T1000 (cell line): ENCODE data around the gene ATP6V0E2.

ENCODE experiments used
- DNase-seq: peaks from one replicate; lab custom pipeline; 2025; ENCODE audit warnings: mixed read lengths; lab: John Stamatoyannopoulos, UW

ATP6V0E2 gene

DNA sequence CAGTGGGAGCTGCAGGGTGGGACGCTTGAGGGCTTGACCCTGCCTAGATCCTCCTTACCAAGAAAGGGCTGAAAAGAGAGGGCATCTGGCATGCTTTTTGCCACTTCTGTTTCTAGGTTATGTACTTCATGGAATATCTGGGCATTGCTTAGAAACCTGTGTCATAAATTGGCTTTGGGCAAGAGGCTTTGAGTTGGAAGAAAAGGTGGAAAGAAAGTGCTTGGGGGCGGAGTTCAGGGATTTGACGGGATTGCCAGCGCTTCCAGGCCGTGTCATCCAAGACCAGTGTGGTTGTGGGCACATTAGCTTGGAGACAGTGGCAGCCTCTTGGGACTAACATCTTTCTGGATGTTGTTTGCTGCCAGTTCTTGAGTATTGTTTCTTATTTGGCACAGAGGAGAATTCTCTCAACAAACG, 34.8 kb upstream of the ATP6V0E2 start:
- no peak for DNase-seq

DNA sequence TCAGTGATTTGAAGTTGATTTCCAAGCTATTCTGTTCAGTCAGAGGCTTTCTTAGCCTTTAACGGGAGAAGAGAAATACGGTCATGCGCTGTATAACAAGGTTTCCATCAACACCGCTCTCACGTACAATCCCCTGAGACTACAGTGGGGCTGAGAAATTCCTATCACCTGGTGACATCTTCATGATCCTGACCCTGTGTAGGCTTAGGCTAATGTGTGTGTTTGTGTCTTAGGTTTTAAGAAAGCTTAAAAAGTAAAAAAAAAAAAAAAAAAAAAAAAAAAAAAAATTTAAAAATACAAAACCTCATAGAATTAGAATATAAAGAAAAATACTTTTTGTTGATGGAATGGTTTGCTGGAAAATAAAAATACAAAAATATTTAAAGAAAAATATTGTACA, 33.8 kb upstream of the ATP6V0E2 start:
- DNase-seq: no peak

DNA sequence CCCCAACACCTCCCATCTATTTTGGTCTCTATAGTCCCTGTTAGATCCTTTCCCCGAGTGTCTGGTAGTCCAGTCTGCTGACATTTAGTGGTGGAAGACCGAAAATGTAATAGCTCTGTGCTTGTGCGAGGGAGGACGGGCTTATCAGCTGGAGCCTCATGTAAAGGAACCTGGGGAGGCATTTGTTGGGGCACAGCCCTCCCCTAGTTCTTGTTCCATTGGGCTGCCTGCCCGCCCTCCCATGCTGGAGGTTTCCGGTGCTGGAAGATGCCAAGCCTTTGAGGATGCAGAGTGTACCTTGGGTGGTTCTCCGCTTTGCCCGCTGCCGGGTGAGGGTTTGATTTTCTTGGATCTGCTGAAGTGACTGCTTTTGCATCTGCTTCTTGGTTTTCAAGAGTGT, 30.2 kb upstream of the ATP6V0E2 start:
- no peak for DNase-seq

DNA sequence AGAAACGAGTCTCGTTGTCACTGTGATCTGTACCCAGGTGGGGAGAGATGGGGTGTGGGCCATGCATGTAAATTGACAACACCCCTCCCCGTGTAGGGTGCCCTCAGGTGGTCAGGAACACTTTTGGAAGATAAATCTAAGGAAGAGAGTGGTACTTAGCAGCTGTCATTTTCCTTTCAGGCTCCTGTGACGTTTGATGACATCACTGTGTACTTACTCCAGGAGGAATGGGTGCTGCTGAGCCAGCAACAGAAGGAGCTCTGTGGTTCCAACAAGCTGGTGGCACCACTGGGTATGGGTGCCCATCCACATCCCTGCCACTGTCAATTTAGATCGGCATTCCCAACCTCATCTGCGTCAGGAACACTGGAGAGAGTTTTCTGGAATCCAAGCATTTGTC, 29.3 kb upstream of the ATP6V0E2 start:
- no peak for DNase-seq

DNA sequence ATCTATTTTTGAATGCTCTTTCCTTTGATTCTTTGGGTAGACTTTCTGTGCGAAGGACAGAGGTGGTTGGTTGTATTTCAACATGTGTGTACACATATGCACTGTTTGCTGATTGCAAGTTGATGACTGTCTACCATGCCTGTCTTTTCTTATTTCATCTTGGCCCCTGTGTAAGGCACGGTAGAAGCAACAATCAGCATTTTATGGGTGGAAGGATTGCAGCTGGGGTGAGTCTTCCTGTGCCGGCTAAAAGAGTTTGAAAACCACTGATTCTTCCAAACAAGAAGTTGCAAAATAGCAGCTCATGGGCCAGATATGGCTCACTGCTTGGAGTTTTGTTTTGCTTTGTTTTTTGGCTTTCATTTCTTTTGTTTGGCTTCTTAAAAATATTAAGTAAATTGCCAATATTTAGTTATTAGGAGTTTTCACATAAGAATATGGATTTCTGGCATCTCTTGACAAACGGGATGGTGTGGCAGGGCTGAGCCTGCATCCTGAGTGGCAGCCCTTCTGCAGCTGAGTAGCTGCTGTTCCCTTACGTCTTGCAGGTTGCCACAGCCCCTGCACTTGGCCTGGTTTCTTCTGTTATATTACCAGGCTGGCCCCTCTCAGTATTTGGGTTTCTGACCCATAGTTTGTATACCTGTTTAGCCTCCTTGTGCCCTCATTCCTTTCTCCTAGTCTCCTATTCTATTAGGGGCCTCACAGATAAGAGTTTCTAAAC, 28.4 kb upstream of the ATP6V0E2 start:
- no peak for DNase-seq

DNA sequence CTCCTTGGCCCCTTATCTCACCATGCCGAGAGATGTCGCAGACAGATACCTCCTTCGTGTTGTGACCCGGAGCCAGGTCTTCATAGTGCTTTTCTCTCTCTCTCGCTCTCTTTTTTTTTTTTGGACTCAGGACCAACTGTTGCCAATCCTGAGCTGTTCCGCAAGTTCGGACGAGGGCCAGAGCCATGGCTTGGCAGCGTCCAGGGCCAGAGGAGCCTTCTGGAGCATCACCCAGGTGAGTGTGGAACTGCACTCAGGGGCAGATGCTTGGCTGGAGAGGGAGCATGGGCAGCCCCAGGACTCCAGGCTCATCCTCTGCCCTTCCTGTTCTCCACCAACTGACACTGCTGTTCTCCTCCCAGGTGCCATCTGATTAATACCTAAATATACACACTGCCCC, 27.7 kb upstream of the ATP6V0E2 start:
- DNase-seq: no peak

DNA sequence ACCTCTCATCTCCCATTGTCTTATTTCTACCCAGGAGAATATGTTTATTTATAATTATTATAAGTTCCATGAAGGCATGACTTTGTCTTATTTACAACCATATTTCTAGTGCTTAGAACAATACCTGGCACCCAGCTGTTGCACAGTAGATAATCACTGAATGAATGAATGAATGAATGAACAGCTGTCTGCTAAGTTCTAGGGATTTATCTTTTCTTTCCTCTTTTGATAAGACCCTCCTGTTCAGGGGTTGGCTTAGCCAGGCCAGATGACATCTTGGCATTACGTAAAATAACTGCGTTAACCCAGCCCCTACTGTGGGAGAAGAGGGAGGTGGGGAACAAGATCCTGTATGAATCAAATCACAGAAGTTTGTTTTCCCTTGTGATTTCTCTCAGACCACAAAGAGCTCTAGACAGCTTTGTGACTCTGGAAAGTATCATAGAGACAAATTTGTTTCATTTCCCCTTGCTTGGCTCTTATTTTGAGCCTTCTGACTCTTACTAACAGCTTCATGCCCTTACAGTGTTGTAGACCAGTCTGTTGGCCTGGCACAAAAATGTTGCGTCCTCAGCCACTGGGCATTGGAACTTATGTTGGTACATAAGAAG, 27.2 kb upstream of the ATP6V0E2 start:
- DNase-seq: no peak

DNA sequence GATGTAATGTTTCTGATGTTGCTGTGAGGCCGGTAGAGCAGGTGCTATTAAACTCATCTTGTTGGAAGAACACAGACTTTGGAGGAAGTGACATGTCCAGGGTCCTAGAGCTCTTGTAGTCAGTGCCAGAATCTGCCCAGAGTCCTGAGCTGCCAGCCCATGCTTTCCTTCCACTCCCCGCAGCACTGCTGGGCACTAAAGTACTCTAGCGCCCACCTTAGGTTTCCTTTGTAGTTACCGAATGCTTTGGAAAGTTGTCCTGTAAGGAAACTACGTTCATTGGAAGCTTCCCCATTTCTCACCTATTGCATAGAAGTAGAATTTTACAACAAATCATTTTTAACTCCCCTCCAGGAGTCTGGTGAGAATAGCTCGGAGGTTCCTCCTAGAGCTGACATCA, 24.6 kb upstream of the ATP6V0E2 start:
- DNase-seq: no peak

DNA sequence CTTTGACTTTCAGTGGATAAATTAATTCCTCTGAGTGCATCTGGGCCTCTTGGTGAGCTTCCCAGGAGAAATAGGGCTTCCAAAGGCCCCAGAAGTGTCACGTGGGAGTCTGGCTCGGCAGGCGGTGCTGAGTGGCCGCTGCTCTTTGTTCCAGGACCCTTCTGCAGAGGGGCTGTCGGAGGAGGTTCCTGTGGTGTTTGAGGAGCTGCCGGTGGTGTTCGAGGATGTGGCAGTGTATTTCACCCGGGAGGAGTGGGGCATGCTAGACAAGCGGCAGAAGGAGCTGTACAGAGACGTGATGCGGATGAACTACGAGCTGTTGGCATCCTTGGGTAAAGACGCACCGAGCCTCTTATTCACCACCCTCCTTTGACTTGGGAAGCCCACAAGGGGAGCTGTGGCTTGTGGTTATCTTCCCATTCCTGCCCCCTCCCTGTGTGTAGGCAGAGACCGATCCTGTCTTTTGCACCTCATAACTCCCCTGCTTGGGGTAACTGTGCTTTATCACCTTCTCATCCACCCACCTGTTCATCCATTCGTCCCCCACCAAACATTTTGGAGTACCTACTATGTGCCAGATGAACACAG, 23.7 kb upstream of the ATP6V0E2 start:
- DNase-seq: no peak

DNA sequence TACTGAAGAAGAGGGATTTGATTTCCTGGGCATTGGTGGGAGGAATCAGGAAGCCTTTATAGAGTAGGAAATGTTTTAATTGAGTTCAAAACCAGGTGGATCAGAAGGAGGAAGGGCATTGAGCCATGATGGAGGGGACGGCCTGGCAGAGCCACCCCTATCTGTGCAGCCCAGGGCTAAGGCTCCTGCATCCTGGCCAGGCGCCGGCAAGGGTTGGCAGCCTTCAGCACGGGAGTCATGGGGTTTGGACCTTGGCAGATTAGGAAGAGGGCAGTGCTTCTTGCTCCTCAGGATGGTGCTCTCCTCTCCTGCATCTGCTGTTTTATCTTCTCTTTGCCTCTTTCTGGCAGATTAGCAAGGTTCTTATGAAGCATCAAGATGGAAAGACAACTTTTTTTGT, 23.1 kb upstream of the ATP6V0E2 start:
- DNase-seq: no peak

DNA sequence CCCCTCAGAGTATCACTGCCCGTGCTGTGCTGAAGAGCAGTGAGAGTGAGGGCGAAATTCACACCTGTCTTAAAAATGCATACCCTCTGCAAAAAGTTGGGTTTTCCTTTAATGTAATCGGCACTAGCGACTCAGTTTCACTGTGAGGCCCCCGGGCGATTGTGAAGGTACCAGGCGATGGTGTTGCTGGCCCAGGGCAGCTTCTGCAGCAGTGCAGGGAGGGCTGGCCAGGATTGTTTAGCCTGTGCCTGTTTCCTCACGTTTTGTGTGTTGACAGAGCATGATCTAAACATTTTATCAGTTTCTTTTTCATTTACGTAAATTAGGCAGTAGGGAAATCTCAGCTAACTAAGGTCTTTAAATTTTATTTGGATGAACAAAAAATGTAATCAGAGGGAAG, 22.3 kb upstream of the ATP6V0E2 start:
- DNase-seq: no peak

DNA sequence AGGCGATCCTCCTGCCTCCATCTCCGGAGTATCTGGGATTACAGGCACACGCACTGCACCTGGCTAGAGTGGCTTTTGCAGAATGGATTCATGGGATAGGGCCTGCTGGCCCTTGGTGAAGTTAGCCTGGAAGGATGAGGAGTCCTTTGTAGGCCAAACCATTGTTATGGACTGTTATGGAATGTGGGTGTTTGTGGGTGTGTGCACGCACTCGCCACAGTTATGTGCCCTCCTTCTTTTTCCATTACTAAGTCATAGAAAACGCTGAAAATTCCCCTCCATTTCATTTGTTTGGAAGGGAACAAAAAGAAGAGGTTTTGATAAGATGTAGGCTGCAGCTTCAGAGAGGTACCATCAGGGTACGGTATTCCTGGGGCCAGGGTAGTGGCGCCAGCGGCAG, 20.6 kb upstream of the ATP6V0E2 start:
- no peak for DNase-seq

DNA sequence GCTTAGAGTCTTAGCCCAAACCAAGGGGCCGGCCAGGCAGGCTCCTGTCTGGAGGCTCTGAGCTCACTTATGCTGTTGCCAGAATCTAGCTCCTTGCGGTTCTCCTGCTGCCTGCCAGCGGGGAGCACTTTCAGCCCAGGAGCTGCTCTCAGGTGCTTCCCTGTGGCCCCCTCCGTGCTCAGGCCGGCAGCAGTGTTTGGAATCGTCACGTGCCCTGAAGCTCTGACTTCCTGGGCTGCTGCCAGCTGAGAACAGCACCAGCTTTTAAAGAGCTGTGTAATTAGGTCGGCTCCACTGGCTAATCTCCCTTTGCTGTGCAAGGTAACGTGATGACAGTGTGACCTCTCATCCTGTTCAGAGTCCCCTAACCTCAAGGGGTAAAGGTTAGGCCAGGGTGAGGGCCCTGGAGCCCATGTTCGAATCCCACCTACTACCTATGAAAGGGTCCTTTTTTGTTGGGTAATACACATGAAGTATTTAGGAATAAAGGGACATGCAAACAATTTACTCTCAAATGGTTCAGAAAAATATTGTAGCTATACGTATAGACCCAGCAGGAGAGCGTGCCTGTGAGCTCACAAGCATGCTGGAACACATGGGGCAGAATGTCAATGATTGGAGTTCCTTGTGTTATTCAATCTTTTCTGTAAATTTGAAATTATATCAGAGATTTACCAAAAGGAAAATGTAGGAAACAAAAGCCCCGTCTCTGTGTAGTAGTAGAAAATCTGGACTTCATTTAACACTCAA, 19.0 kb upstream of the ATP6V0E2 start:
- peak; percentile 7 for DNase-seq

DNA sequence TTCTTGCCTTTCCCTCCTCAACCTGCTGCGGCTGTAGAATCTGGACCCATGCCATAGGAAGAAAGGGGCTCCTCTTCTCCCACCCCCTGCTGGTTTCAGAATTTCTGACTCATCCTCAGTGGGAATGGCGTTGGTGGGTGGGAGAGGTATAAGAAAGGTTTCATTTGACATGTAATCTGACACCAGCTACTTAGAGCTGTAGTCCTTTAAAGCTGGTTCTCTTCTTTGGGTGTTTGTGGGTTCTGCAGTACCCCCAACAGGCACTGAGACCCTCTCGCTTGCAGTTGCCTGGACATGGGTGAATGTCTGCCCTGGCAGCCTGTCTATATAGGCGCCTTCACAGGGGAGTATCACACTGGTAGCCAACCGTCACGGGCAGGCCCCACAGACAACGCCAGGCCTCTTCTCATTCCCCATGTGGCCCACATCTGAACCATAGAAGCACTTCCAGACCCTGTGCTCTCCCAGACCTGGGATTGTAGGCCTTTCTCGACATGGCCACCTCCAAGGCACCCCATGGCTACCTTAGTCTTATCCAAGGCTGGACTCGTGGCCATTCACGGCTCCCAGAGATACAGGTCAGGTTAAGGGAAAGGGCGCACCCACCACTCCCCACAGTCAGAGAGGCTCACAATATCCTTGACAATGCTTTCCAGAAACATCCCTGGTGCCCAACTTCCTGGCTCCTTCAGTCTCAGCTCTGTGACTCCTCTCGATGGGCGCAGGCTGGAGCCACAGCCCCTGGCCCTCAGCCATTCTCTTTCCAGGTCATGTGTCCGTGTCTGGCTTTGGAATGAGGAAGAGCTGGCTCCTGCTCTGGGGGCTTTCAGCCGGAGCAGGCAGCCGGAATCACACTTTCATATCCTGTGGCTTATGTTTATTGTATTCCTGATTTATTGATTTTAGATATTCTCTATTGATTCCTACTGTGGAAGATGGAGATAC, 18.1 kb upstream of the ATP6V0E2 start:
- peak; percentile 2 for DNase-seq

DNA sequence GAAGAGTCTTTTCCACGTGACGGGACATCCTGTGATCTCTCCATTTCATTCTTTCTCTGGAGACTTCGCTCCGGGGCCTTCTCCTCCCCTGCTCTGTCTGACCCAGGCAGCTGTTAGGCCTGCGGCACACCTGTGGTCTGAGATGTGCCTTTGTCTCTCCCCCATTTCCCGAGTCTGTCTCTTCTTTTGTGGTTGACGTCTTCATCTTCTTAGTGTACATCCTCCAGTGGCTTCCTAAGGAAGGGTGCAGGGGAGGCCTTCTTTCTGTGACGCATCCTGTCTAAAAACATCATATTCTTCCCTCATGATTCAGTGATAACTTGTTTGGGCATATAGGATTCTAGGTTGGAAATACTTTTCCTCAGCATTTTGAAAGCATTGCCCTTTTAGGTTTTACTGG, 17.2 kb upstream of the ATP6V0E2 start:
- DNase-seq: no peak

DNA sequence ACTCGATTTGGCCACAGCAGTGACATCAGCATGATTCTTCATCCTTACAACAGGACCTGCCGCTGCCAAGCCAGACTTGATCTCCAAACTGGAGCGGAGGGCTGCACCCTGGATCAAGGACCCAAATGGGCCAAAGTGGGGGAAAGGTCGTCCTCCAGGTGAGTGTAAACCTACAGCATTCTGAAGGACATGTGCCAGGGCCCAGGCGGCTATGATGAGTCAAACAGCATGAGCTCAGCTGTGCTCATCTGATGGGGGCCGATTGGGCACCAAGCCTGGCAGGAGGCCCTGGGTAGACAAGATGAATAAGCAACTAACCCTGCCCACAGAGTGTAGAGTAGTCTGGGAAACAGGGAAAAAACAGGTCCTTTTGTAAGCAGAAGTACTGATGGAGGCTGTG, 14.4 kb upstream of the ATP6V0E2 start:
- no peak for DNase-seq

DNA sequence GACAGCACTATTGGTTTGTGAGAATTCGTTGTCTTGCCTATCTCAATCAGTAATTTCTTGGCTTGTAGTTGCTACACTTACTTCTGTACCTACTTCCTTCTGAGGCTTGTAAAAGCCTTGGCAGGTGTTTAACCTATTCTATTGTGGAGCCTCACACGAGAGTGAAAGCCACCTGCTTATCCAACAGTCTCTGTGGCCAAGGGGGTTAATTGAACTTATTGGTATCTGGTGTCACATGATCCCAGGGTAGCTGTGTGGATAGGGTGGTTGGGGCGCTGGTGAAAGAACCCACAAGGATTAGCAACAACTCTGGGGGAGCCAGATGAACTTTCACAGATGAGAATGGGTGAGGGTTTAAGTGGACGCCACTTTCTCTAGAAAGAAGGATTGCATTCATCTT, 13.9 kb upstream of the ATP6V0E2 start:
- DNase-seq: no peak

DNA sequence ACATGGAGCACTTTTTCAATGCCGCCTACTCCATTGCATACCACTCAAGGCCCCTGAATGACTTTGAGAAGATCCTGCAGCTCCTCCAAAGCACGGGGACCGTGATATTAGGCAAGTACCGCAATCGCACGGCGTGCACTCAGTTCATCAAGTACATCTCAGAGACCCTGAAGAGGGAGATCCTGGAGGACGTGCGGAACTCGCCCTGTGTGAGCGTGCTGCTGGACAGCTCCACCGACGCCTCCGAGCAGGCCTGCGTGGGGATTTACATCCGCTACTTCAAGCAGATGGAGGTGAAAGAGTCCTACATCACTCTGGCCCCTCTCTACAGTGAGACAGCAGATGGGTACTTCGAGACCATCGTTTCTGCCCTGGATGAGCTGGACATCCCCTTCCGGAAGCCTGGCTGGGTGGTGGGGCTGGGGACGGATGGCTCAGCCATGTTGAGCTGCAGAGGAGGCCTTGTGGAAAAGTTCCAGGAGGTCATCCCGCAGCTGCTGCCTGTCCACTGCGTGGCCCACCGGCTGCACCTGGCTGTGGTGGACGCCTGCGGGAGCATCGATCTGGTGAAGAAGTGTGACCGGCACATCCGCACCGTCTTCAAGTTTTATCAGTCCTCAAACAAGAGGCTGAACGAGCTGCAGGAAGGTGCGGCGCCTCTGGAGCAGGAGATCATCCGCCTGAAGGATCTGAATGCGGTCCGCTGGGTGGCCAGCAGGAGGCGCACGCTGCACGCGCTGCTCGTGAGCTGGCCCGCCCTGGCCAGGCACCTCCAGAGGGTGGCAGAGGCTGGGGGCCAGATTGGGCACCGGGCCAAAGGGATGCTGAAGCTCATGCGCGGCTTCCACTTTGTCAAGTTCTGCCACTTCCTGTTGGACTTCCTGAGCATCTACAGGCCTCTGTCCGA, 12.7 kb upstream of the ATP6V0E2 start:
- no peak for DNase-seq

DNA sequence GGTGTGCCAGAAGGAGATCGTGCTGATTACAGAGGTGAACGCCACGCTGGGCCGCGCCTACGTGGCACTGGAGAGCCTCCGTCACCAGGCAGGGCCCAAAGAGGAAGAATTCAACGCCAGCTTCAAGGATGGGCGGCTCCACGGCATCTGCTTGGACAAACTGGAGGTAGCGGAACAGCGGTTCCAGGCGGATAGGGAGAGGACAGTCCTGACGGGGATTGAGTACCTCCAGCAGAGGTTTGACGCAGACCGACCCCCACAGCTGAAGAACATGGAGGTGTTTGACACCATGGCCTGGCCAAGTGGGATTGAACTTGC, 12.1 kb upstream of the ATP6V0E2 start:
- no peak for DNase-seq

DNA sequence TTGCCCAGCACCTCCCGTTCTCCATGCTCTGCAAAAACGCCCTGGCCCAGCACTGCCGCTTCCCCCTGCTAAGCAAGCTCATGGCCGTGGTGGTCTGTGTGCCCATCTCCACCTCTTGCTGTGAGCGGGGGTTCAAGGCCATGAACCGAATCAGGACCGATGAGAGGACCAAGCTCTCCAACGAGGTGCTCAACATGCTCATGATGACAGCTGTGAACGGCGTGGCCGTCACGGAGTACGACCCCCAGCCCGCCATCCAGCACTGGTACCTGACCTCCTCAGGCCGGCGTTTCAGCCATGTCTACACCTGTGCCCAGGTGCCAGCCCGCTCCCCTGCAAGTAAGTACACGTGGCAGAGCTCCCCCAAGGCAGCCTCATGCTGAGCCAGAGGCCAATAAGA, 11.6 kb upstream of the ATP6V0E2 start:
- DNase-seq: no peak

DNA sequence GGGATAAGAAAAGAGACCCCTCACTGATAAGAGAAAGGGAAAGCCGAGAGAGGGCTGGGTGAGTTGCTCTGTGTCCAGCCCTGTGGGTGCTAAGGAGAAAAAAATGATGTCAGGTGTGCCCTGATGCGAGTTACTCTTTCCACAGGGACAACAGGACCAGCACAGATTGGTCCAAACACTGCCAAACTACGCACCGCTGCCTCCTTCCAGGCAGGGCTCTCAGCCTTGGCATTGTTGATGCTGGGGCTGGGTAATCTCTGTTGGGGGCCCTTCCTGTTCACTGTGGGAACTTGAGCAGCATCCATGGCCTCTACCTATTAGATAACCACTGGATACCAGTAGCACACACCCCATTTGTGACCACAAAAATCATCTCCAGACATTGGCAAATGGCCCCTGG, 10.3 kb upstream of the ATP6V0E2 start:
- DNase-seq: no peak
